GM12864 (cell line): ENCODE results near the gene UQCC3.
A peak's percentile ranks its signal among the peaks of the same experiment; 100 is the strongest.

Source experiments
- DNase-seq: peaks from one replicate; pipeline ENCODE4 v3.0.0-alpha.2; 2011; ENCODE audit warnings: low read depth
- H3K4me3 ChIP-seq: 2 replicates; pipeline ENCODE4 v1.5.1; 2011; ENCODE audit warnings: mild to moderate bottlenecking, low read depth, low read length, control low read depth
- TF ChIP-seq, protein P1 (sequence below): IDR thresholded peaks from 2 replicates; pipeline ENCODE4 v1.5.1; 2011; ENCODE audit warnings: low read depth, mild to moderate bottlenecking, moderate library complexity, low read length, control low read depth, inconsistent platforms; ENCODE audit errors: missing control alignments

Gene UQCC3

DNA sequence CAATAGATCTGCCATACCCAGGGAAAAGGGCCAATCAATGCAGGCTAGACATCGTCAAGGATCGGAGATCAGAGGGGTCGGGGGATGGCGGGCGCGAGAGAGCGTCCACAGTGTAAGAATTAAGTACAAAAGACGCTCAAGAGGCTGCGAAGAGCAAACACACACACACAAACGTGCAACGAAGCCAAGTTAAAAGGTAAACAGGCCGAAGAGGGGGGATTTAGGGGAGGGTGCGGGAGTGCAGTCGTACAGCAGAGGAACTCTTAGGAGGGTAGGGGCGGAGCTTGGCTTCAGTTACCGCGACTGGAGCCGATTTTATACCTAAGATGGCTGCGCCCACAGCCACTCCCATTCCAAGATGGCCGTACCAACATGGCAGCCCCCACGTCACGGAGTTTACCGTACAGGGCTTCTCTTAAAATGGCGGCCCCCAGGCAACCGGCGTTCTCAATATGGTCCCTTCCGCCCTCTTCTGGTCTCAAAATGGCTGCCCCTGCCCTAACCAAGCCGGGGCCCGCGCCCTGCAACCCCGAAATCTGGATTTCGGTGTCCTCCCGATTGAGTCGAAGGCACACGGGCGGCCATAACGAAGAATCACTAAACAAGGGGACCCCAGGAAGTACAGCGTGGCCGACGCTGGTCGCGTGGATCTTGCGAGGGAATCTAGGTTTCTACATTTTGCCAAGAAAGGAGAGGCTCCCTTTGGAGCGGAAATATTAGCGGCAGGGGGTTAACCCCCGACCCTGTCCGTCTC is 38.0 kb downstream of the UQCC3 start:
- DNase-seq, result peak; percentile 95
- TF ChIP-seq, protein P1, sequence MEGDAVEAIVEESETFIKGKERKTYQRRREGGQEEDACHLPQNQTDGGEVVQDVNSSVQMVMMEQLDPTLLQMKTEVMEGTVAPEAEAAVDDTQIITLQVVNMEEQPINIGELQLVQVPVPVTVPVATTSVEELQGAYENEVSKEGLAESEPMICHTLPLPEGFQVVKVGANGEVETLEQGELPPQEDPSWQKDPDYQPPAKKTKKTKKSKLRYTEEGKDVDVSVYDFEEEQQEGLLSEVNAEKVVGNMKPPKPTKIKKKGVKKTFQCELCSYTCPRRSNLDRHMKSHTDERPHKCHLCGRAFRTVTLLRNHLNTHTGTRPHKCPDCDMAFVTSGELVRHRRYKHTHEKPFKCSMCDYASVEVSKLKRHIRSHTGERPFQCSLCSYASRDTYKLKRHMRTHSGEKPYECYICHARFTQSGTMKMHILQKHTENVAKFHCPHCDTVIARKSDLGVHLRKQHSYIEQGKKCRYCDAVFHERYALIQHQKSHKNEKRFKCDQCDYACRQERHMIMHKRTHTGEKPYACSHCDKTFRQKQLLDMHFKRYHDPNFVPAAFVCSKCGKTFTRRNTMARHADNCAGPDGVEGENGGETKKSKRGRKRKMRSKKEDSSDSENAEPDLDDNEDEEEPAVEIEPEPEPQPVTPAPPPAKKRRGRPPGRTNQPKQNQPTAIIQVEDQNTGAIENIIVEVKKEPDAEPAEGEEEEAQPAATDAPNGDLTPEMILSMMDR, result no peak
- peak overlapping the region; percentile 56 for H3K4me3 ChIP-seq

DNA sequence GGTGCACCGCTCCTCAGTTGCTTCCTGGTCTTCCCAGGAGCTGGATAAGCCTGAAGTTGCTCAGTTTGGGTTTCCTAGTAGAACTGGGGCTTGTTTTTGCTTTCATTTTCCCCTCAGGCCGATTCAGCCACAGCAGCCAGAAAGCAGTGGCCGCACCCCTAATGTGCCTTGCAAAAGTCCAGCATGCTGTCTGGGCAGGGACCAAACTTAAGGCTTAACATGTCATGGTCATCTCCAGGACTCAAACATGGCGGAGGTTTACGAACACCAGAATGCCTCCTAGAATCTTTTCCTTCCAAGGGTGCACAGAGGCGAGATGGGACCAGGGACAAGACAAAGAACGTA is 38.5 kb downstream of the UQCC3 start:
- TF ChIP-seq, protein P1, result no peak
- DNase-seq, result no peak
- H3K4me3 ChIP-seq, result peak overlapping the region; percentile 56

- no peak for DNase-seq
- no peak overlapping the region for H3K4me3 ChIP-seq
- TF ChIP-seq, protein P1, result no peak
These were observed 40.9 kb downstream of the UQCC3 start for GRCh38 chr11:62712276-62712812.

GRCh38 chr11:62712861-62713260 is 41.4 kb downstream of the UQCC3 start:
- TF ChIP-seq, protein P1, result no peak
- no peak overlapping the region for H3K4me3 ChIP-seq
- DNase-seq, result no peak

GRCh38 chr11:62713343-62713742 is 41.9 kb downstream of the UQCC3 start:
- DNase-seq, result no peak
- H3K4me3 ChIP-seq, result no peak overlapping the region
- TF ChIP-seq, protein P1, result no peak

GRCh38 chr11:62715150-62716130 is 44.0 kb downstream of the UQCC3 start:
- TF ChIP-seq, protein P1, result no peak
- no peak overlapping the region for H3K4me3 ChIP-seq
- no peak for DNase-seq
